ENCODE measurements around the gene PTGDS.

Gene PTGDS

DNA sequence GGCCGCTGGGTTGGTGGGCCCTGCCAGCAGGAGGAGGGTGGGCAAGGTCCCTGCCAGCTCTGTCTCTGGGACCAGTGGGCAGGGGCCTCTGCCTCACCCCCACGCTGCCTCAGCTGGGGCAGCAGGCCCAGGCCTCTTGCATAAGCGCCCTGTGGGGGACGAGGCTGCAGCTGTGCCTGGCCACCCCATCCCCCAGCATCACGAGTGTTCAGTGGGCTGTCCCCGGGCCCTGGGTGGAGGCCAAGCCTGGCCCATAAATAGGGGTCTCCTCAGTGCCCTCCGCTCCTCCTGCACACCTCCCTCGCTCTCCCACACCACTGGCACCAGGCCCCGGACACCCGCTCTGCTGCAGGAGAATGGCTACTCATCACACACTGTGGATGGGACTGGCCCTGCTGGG is at the start of gene PTGDS:
Gene PTGDS, plus strand, starts transcription at position 282 of the 400 bp plus-strand sequence. Its CDS starts 75 bp downstream, at position 357.
- no peaks in the 10 kb centered on the region for H3K36me3 Mint-ChIP-seq (ENCODE audit: low read depth)
- ATAC-seq (no peak), DNase-seq (no peak)
- H3K4me3 Mint-ChIP-seq: no peak within 1 kb of the TSS
- peaks cover 15% of the 10 kb centered on the region for H3K4me1 Mint-ChIP-seq
- peaks cover 7% of the 10 kb centered on the region for H3K27me3 Mint-ChIP-seq
- no peak within 1 kb of the TSS for H3K27ac Mint-ChIP-seq
- H3K9me3 Mint-ChIP-seq: no peaks in the 10 kb centered on the region

DNA sequence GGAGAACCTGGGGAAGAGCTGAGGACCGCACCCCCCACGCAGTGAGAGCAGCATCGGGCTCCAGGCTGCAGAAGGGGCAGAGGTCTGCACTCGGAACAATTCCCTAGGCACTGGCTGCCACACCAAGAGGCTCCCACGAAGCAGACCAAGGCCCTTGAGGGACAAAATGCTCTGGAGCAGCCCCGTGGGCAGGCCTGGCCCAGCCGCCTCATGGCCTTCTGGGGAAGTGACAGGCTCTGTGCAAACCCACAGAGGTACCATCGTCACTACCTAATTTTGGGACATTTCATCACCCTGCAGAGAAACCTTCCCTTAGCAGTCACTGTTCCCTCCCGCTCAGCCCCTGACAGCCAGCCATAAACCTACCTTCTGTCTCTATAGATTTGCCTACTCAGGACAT is 48.7 kb upstream of the PTGDS start:
- no peaks in the 10 kb centered on the region for H3K9me3 Mint-ChIP-seq
- no peaks in the 10 kb centered on the region for H3K27me3 Mint-ChIP-seq
- no peak overlapping the region for H3K27ac Mint-ChIP-seq
- H3K4me1 Mint-ChIP-seq: peaks cover 15% of the 10 kb centered on the region
- peaks cover 29% of the 10 kb centered on the region for H3K36me3 Mint-ChIP-seq (ENCODE audit: low read depth)
- no peak overlapping the region for H3K4me3 Mint-ChIP-seq
- DNase-seq (no peak), ATAC-seq (peak; percentile 29)

DNA sequence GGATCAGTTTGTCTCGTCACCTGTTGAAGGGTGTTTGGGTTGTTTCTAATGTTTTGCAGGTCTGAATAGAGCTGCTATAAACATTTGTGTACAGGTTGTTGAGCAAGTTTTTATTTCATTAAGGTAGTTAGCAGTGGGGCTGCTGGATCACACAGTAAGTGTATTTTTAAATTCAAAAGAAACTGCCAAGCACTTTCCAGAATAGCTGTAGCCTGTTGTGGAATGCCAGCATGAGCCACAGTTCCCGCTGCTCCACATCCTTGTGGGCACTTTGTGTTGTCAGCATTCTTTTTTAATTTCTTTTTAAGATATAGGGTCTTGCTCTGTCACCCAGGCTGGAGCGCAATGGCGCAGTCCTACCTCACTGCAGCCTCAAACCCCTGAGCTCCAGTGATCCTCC is 47.3 kb upstream of the PTGDS start:
- ATAC-seq: no peak

DNA sequence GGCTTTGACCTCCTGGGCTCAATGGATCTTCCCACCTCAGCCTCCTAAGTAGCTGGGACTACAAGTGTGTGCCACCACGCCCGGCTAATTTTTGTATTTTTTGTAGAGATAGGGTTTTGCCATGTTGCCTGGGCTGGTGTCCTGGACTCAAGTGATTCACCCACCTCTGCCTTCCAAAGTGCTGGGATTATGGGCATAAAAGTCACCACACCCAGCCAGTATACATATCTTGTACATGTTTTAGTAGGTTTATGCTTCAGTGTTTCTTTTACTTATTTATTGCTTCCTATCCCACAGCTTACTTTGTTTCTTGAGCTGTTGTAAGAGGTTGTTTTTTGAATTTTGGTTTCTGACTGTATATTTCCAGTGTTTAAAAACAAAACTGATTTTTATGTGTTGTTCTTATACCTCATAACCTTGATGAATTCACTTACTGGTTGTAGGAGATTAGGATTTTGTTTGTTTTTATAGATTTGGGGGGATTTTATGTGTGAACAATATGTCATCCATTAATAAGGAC is 45.6 kb upstream of the PTGDS start:
- Mint-ChIP-seq H3K36me3 (ENCODE audit: low read depth) (peaks cover 32% of the 10 kb centered on the region), H3K27me3 (no peaks in the 10 kb centered on the region), H3K4me3 (no peak overlapping the region), H3K4me1 (peaks cover 17% of the 10 kb centered on the region), H3K27ac (peak overlapping the region; percentile 79), H3K9me3 (no peaks in the 10 kb centered on the region)
- DNase-seq (no peak), ATAC-seq (no peak)

More for the DNA sequence above, 47.3 kb upstream of the PTGDS start:
- Mint-ChIP-seq H3K27me3 (no peaks in the 10 kb centered on the region), H3K4me1 (peaks cover 17% of the 10 kb centered on the region), H3K36me3 (ENCODE audit: low read depth) (peaks cover 31% of the 10 kb centered on the region), H3K27ac (peak overlapping the region; percentile 6), H3K9me3 (no peaks in the 10 kb centered on the region), H3K4me3 (no peak overlapping the region)
- DNase-seq: no peak

DNA sequence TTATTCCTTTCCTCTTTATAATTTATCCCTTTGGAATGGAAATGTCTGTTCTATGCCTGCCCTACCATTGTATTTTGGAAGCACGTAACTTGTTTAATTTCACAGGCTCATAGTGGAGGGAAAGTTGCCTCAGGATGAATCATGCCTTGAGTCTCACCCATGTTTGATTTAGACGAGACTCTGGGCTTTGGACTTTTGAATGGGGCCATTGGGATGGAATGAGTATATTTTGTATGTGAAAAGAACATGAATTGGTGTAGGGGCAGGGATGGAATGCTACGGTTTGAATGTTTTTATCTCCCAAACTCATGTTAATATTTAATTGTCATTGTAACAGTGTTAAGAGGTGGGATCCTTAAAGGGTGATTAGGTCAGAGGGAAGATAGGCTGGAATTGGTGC is 43.0 kb upstream of the PTGDS start:
- H3K27ac Mint-ChIP-seq: no peak overlapping the region
- no peaks in the 10 kb centered on the region for H3K9me3 Mint-ChIP-seq
- no peaks in the 10 kb centered on the region for H3K27me3 Mint-ChIP-seq
- no peak overlapping the region for H3K4me3 Mint-ChIP-seq
- no peak for DNase-seq
- peaks cover 33% of the 10 kb centered on the region for H3K36me3 Mint-ChIP-seq (ENCODE audit: low read depth)
- no peak for ATAC-seq
- H3K4me1 Mint-ChIP-seq: peaks cover 17% of the 10 kb centered on the region

DNA sequence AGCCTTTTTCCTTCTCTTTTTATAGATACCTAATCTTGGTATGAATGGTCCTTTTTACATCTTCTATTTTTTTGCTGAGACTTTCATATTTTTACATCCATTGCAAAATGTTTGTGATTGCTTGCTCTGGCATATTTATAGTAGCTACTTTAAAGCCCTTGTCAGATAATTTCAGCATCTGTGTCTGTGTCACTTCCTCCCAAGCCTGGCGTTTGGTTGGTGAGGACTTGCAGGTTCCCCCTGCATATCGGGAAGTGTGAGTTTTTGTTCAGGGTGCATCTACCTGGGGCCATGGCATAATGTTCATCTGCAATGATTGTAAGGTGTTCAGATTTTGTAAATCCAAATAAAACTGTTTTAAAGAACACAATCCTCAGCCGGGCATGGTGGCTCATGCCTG is 41.7 kb upstream of the PTGDS start:
- no peak for ATAC-seq

DNA sequence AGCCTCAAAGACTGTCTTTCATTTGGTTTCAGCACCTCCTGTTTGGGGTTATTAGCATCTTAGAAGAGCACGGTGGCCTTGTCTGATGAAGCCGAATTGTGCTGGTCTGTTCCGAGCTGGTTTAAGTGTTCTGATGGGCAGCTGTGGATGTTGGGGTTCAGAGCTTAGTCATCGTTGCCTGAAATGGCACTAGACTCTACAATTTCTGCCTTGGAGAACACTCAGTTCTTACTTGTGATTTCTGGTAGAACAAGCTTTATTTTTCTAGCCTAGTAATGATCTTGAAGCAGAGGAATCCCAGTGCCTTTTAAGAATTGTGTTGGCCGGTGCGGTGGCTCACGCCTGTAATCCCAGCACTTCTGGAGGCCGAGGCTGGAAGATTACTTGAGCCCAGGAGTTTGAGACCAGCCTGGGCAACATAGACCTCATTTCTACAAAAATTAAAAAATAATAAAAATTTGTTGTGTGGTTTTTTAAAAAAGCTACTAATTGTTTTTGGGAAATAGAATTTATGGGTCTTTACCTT is 40.6 kb upstream of the PTGDS start:
- H3K4me3 Mint-ChIP-seq: no peak overlapping the region
- DNase-seq (no peak), ATAC-seq (no peak)
- no peaks in the 10 kb centered on the region for H3K27me3 Mint-ChIP-seq
- H3K27ac Mint-ChIP-seq: no peak overlapping the region
- peaks cover 13% of the 10 kb centered on the region for H3K4me1 Mint-ChIP-seq
- peaks cover 26% of the 10 kb centered on the region for H3K36me3 Mint-ChIP-seq (ENCODE audit: low read depth)
- no peaks in the 10 kb centered on the region for H3K9me3 Mint-ChIP-seq

More for the DNA sequence above, 41.7 kb upstream of the PTGDS start:
- H3K4me1 Mint-ChIP-seq: peaks cover 17% of the 10 kb centered on the region
- no peaks in the 10 kb centered on the region for H3K9me3 Mint-ChIP-seq
- H3K4me3 Mint-ChIP-seq: no peak overlapping the region
- H3K27ac Mint-ChIP-seq: no peak overlapping the region
- H3K36me3 Mint-ChIP-seq (ENCODE audit: low read depth): peaks cover 29% of the 10 kb centered on the region
- no peak for DNase-seq
- H3K27me3 Mint-ChIP-seq: no peaks in the 10 kb centered on the region

DNA sequence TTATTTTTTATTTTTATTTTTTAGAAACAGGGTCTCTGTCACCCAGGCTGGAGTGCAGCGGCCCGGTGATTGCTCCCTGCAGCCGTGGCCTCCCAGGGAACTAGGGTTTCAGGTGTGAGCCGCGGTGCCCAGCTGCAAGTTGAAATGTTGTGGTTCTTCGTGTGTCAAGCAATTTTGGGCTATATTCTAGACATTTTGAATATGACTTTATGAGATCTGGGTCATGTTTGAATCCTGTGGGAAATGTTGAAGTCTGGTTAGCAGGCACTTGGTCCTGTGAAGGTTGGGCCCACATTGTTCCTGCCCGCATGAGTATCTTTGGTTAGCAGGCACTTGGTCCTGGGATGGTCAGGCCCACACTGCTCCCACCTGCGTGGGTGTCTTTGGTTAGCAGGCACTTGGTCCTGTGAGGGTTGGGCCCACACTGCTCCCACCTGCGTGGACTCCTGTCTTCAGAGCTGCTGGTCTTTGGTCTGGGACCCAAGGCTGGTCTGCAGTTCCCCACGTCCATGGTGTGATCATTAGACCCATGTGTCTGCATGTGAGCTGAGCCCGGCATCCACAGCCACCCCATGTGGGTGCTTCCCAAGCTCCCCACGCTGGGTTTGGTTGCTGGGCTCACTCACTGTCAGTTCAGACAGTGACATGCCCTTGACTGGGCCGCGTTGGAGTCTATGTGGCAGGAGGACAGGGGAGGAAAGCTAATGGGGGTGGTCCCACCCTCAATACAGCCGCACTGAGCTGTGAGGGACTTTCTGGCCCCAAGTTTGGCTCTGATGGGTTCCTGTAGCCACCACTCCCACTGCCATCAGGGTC is 39.9 kb upstream of the PTGDS start:
- ATAC-seq (no peak), DNase-seq (no peak)
- H3K27me3 Mint-ChIP-seq: no peaks in the 10 kb centered on the region
- H3K27ac Mint-ChIP-seq: no peak overlapping the region
- H3K4me3 Mint-ChIP-seq: no peak overlapping the region
- H3K36me3 Mint-ChIP-seq (ENCODE audit: low read depth): peaks cover 22% of the 10 kb centered on the region
- H3K4me1 Mint-ChIP-seq: peaks cover 8% of the 10 kb centered on the region
- no peaks in the 10 kb centered on the region for H3K9me3 Mint-ChIP-seq

DNA sequence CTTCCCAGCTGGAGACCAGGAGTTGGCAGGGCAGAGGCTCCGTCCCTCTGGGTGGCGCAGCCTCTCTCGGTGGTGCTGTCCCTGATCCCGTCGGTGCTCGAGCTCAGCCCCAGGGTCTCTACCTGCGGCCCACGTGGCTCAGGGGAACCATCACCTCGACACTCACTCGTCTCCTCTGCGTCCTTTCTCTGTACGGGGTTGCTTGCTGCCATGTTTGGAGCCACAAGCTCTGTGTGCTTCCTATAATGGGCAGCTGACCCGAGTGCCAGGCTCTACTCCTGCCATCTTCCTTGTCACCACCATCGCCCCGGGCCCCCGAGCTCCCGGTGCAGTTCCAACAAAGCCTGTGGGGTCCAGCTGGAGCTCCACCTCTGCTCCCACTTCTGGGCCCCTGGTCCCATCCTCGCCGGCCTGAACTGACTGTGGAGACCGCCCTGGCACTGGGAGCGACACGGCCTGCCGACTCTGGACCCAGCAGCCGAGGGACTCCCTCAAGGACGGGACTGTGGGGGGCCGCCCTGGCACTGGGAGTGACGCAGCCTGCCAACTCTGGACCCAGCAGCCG is 37.8 kb upstream of the PTGDS start:
- no peaks in the 10 kb centered on the region for H3K9me3 Mint-ChIP-seq
- H3K4me1 Mint-ChIP-seq: peaks cover 4% of the 10 kb centered on the region
- DNase-seq: no peak
- H3K36me3 Mint-ChIP-seq (ENCODE audit: low read depth): peaks cover 15% of the 10 kb centered on the region
- no peak for ATAC-seq
- H3K27ac Mint-ChIP-seq: no peak overlapping the region
- no peak overlapping the region for H3K4me3 Mint-ChIP-seq
- H3K27me3 Mint-ChIP-seq: no peaks in the 10 kb centered on the region

DNA sequence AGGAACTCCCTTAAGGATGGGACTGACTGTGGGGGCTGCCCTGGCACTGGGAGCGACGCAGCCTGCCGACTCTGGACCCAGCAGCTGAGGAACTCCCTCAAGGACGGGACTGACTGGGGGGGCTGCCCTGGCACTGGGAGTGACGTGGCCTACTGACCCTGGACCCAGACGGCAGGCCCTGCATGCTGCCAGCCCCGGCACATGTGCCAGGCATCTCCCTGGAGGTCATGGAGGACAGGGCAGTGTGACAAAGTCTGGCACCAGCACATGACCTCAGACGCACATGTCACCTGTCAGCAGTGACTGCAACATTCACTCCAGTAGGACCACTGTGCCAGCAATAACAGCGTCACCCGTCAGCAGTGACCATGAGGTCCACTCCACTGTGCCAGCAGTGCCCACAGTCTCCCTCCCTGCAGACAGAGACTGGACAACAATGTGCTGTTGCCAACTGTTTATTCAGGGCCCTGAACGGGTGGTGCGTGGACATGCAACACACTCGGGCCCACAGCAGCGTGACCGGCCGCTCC is 37.2 kb upstream of the PTGDS start:
- no peaks in the 10 kb centered on the region for H3K9me3 Mint-ChIP-seq
- no peak overlapping the region for H3K27ac Mint-ChIP-seq
- no peak for ATAC-seq
- no peaks in the 10 kb centered on the region for H3K27me3 Mint-ChIP-seq
- H3K4me3 Mint-ChIP-seq: no peak overlapping the region
- no peak for DNase-seq
- peaks cover 7% of the 10 kb centered on the region for H3K4me1 Mint-ChIP-seq
- peaks cover 13% of the 10 kb centered on the region for H3K36me3 Mint-ChIP-seq (ENCODE audit: low read depth)

DNA sequence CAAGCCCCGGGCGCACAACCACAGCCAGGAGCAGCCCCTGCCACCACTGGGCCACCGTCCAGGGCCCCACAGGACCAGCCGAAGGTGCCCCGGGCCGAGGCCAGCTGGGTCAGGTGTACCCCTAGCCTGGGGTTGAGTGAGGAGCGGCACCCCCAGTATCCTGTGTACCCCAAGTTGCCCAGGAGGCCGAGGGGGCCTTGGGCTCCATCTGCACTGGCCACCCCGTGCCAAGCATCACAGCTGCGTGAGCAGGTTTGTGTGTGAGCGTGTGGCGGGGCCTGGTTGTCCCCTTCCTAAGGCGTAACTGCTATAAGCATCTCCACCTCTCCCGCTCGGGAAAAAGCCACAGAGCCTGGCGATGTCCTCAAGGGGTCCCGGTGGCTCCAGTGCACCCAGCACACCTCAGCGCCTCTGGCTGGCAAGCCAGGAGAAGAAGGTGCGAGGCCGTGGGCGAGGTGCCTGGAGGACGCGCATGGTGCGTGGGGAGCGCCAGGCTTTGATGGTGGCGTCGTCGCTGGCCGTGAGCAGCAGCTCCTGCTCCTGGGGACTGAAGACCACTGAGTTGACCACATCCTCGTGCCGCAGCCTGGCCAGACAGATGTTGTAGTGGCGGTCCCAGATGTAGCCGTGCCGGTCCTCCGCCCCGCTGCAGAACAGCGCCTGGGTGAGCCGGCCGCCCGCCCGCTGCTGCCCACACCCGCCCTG is 36.6 kb upstream of the PTGDS start:
- peaks cover 10% of the 10 kb centered on the region for H3K36me3 Mint-ChIP-seq (ENCODE audit: low read depth)
- DNase-seq (no peak), ATAC-seq (no peak)
- no peak overlapping the region for H3K27ac Mint-ChIP-seq
- H3K4me3 Mint-ChIP-seq: no peak overlapping the region
- H3K4me1 Mint-ChIP-seq: peaks cover 7% of the 10 kb centered on the region
- H3K27me3 Mint-ChIP-seq: no peaks in the 10 kb centered on the region
- no peaks in the 10 kb centered on the region for H3K9me3 Mint-ChIP-seq

DNA sequence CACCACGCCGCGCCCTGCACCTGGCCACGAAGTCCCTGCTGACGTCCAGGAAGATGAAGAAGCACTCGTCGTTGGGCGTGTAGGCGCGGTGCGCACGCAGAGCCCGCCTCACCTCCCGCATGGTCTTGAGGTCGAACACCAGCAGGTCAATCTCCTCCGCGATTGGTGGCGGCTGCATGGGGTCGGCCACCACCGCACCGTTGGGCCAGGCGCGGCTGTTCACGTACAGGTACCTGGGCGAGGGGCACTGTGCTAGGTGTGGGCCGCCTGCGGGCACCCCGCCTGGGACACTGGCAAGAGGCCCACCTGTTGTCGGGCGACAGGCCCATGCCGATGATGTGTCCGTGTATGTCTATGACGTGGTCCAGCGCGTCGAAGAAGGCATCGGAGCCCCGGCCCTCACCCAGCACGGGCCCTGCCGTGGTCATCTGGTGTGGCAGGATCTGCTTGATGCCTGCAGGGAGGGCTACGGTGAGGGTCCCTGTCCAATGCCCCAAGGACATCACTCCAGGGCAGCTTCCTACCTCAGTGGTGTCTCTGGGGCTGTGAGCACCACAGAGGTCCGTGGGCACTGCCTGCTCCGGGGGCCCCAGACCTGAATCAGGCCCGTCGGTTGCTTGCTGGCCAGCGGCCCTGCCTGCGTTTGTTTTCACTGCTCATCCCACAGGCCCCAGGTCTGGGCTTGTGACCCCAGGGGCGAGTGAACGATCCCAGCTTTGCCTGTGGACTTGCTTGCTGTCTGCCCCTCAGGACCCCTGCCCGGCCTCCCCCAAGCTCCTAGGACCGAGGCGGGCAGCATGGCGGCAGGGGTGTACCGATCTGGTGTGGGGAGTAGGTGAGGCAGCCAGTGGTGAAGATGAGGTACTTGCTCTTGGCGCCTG is 35.8 kb upstream of the PTGDS start:
- no peak overlapping the region for H3K4me3 Mint-ChIP-seq
- no peaks in the 10 kb centered on the region for H3K27me3 Mint-ChIP-seq
- no peak overlapping the region for H3K27ac Mint-ChIP-seq
- H3K9me3 Mint-ChIP-seq: no peaks in the 10 kb centered on the region
- ATAC-seq (no peak), DNase-seq (no peak)
- H3K36me3 Mint-ChIP-seq (ENCODE audit: low read depth): peaks cover 10% of the 10 kb centered on the region
- H3K4me1 Mint-ChIP-seq: peaks cover 7% of the 10 kb centered on the region

DNA sequence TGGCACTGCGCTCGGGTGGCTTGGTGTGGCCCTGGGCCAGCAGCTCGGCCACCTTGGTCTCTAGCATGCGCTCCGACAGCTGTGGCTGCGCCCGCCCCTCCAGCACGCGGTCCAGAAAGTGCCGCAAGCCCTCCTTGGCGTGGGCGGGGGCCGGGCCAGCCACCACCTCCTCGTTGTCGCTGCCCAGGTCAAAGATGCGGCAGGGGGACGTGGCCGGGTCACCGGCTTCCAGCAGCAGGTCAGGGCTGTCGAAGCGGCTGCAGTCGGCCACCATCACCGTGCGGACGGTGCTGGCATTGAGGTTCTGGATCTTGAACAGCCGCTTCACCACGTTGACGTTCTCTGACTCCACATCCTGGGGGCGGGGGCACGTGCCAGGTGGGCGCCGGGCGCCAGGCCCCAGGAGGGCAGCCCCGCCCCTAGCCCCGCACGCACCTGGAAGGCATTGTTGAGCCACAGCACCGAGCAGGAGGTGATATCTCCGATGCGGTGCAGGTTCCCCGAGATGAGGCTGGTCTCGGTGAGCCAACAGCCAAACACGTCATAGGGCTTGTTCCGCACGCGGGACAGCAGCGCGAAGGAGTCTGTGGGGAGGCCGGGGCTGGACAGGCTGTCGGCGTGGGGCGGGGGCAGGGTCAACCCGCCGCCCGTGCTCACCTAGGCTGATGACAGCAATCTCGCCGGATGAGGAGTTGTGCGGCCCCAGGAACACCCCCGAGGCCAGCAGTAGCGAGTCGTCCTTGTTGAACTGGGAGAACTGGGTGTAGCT is 35.0 kb upstream of the PTGDS start:
- peaks cover 7% of the 10 kb centered on the region for H3K4me1 Mint-ChIP-seq
- DNase-seq: no peak
- H3K27me3 Mint-ChIP-seq: no peaks in the 10 kb centered on the region
- peaks cover 9% of the 10 kb centered on the region for H3K36me3 Mint-ChIP-seq (ENCODE audit: low read depth)
- no peak for ATAC-seq
- peak overlapping the region; percentile 46 for H3K4me3 Mint-ChIP-seq
- H3K27ac Mint-ChIP-seq: no peak overlapping the region
- no peaks in the 10 kb centered on the region for H3K9me3 Mint-ChIP-seq
